Measurements from ENCODE around the gene WWOX. TPM values are rescaled to one million over a fixed set of nuclear protein-coding genes. Genes with fewer than 3 reads are reported as not detected.
"Not testable (repeated sequence)": the region's sequence is repeated elsewhere in the genome, so short reads cannot be mapped to it uniquely, and the experiment has no call there.

WWOX gene
- total RNA-seq, 1 donor from 2014 or later: 106 TPM

- no peak for DNase-seq (ENCODE audit: low spot score in 2 of 2)
- Histone ChIP-seq H3K4me1 (no peaks in the 10 kb centered on the region), H3K9me3 (peaks cover 0 to 12% of the 10 kb centered on the region in 2 donors), H3K36me3 (no peaks in the 10 kb centered on the region), H3K27ac (no peak overlapping the region), H3K27me3 (no peaks in the 10 kb centered on the region), H3K4me3 (no peak overlapping the region)
- no peak for TF ChIP-seq CTCF (IDR thresholded peaks at IDR 0.05)
- intact Hi-C loops (cut with DNase I): no loop called here
Measured at GRCh38 chr16:79212114-79212791, 1112.8 kb downstream of the WWOX start.

DNA sequence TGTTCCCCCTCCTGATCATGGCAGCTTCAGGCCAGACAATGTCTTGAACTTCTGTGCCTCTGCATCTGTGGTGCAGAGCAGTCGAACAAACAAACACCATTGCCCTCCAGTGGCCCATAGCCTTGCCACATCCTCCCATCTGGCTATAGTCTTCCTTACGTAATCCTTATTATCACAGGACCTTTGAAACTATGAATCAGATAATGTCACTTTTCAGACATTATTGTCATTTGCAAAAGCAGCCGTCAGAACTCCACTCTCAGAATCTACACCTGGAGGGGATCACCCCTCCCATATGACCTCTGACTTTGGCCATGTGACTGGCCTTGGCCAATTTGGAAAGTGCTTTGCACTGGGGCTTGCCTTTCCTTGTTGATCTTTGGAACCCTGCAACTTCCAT is 1113.8 kb downstream of the WWOX start:
- H3K27ac ChIP-seq: no peak overlapping the region
- no peak for DNase-seq (ENCODE audit: low spot score in 2 of 2)
- H3K27me3 ChIP-seq: no peaks in the 10 kb centered on the region
- no peaks in the 10 kb centered on the region for H3K36me3 ChIP-seq
- H3K9me3 ChIP-seq: peaks cover 0 to 12% of the 10 kb centered on the region in 2 donors
- H3K4me1 ChIP-seq: no peaks in the 10 kb centered on the region
- intact Hi-C loops (cut with DNase I): no loop called here
- no peak for TF ChIP-seq CTCF (IDR thresholded peaks at IDR 0.05)
- H3K4me3 ChIP-seq: no peak overlapping the region

GRCh38 chr16:79215289-79215688 is 1115.8 kb downstream of the WWOX start:
- no peak overlapping the region for H3K4me3 ChIP-seq
- H3K4me1 ChIP-seq: no peaks in the 10 kb centered on the region
- intact Hi-C loops (cut with DNase I): no loop called here
- H3K36me3 ChIP-seq: no peaks in the 10 kb centered on the region
- H3K27ac ChIP-seq: no peak overlapping the region
- no peak for TF ChIP-seq CTCF (IDR thresholded peaks at IDR 0.05)
- H3K9me3 ChIP-seq: peaks cover 0 to 12% of the 10 kb centered on the region in 2 donors
- H3K27me3 ChIP-seq: no peaks in the 10 kb centered on the region
- DNase-seq (ENCODE audit: low spot score in 2 of 2): no peak

GRCh38 chr16:79217375-79218011 is 1118.0 kb downstream of the WWOX start:
- H3K4me1 ChIP-seq: no peaks in the 10 kb centered on the region
- no peak for DNase-seq (ENCODE audit: low spot score in 2 of 2)
- no peaks in the 10 kb centered on the region for H3K27me3 ChIP-seq
- peaks cover 0 to 19% of the 10 kb centered on the region in 2 donors for H3K9me3 ChIP-seq
- intact Hi-C loops (cut with DNase I): no loop called here
- TF ChIP-seq CTCF (IDR thresholded peaks at IDR 0.05): no peak
- H3K36me3 ChIP-seq: no peaks in the 10 kb centered on the region
- no peak overlapping the region for H3K4me3 ChIP-seq
- H3K27ac ChIP-seq: no peak overlapping the region

DNA sequence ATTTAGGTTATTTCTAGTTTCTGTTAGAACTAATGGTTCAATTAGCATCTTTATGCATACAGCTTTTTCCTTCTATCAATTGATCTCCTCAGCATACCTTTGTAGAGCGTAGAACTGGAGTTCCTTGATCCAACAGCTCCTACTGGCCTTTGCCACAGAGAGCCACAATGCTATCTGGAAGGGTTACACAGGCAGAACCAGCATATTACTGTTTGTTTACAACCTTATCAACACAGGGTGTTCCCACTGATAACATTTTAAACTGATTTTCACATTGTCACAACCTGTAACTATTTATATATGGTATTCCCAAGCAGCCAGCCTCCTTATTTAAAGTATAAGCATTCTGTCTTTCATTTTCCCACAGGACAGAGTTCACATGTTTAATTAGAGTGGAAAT is 1118.9 kb downstream of the WWOX start:
- Histone ChIP-seq H3K9me3 (peaks cover 0 to 19% of the 10 kb centered on the region in 2 donors), H3K4me1 (no peaks in the 10 kb centered on the region), H3K4me3 (no peak overlapping the region), H3K27ac (no peak overlapping the region), H3K27me3 (no peaks in the 10 kb centered on the region), H3K36me3 (no peaks in the 10 kb centered on the region)
- intact Hi-C loops (cut with DNase I): no loop called here
- TF ChIP-seq CTCF (IDR thresholded peaks at IDR 0.05): no peak
- DNase-seq (ENCODE audit: low spot score in 2 of 2): no peak

- DNase-seq (ENCODE audit: low spot score in 2 of 2); H3K4me3 ChIP-seq; H3K36me3 ChIP-seq; intact Hi-C loops (cut with DNase I); H3K4me1 ChIP-seq; H3K27ac ChIP-seq; H3K27me3 ChIP-seq: not testable (repeated sequence)
- H3K9me3 ChIP-seq: peaks cover 0 to 27% of the 10 kb centered on the region in 2 donors
Measured at GRCh38 chr16:79225994-79226393, 1126.5 kb downstream of the WWOX start.
